HG03575 (cell line): ENCODE data around the gene CFAP107.

Experiments
- ATAC-seq: cut with Tn5 transposase; IDR thresholded peaks from one replicate; pipeline ENCODE4 v1.9.1; 2021; ENCODE audit not compliant: unreplicated experiment, insufficient number of reproducible peaks, low FRiP score; ENCODE audit errors: extremely low read depth

The CFAP107 gene

GRCh38 chr1:12734651-12735050 is 11.3 kb upstream of the CFAP107 start:
- ATAC-seq: no peak

GRCh38 chr1:12738934-12739333 is 7.1 kb upstream of the CFAP107 start:
- ATAC-seq: no peak

DNA sequence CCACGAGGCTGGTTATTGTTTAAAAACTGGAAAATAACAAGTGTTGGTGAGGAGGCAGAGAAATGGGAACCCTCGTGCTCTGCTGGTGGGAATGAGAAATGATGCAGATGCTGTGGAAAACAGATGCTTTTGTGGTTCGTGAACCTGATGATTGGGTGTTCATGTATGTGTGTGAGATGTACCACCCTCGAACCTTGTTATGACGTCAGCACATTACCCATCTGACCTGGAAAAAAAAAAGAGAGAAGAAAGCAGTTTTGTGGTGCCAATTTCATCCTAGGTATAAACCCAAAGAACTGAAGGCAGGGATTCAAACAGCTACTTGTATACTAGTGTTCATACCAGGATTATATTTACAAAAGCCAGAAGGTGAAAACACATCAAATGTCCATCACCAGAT is 6.4 kb upstream of the CFAP107 start:
- no peak for ATAC-seq

DNA sequence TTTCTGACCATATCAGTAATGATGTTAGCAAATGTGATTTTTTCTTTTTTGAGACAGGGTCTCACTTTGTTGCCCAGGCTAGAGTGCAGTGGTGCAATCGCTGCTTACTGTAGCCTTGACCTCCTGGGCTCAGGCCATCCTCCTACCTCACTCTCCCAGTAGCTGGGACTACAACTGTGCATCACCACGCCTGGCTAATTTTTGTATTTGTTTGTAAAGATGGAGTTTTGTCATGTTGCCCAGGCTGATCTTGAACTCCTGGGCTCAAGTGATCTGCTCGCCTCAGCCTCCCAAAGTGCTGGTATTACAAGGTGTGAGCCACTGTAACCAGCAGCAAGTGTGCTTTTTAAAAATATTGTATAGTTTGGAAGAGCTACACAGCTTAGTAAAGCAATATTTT is 4.1 kb upstream of the CFAP107 start:
- no peak for ATAC-seq

- ATAC-seq: no peak
Observed at GRCh38 chr1:12745126-12745991, 641 bp upstream of the CFAP107 start.

GRCh38 chr1:12748778-12749355 is 2.9 kb downstream of the CFAP107 start:
- ATAC-seq: no peak

DNA sequence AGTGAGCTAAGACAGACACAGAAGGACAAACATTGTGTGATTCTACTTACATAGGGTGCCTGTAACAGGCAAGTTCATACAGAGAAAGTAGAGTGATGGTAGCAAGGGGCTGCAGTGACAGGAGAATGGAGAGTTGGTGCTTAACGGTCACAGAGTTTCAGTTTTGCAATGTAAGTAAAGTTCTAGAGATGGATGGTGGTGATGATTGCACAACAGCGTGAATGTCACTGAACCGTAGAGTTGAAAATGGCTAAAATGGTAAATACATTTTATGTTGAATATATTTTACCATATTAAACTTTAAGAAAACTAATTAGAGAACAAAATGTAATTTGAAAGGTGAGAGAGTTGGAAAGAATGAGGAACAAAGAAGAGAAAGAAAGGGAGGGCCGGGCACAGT is 8.7 kb downstream of the CFAP107 start:
- ATAC-seq: no peak

GRCh38 chr1:12756273-12756672 is 10.3 kb downstream of the CFAP107 start:
- no peak for ATAC-seq

GRCh38 chr1:12756768-12757413 is 10.9 kb downstream of the CFAP107 start:
- no peak for ATAC-seq

DNA sequence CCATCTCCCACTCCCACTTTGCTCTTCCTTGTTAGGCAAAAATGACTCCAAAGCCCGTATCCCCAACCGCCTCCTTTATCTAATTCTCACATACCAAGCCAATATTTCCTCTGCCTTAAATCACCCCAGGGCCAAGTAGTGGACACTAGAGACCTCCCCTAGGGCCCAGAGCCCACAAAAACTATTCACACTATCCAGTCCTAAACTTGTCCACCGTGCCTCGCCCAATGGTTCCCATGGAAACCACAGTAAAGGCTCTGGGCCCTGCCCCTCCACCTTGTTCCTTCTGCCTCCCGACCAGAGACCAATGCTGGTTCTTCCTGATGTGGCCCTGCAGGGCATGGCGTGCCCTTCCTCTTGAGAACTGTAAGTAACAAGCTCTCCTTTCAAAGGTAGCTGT is 11.8 kb downstream of the CFAP107 start:
- ATAC-seq: no peak

- ATAC-seq: no peak
Observed at GRCh38 chr1:12760256-12760795, 14.3 kb downstream of the CFAP107 start.

DNA sequence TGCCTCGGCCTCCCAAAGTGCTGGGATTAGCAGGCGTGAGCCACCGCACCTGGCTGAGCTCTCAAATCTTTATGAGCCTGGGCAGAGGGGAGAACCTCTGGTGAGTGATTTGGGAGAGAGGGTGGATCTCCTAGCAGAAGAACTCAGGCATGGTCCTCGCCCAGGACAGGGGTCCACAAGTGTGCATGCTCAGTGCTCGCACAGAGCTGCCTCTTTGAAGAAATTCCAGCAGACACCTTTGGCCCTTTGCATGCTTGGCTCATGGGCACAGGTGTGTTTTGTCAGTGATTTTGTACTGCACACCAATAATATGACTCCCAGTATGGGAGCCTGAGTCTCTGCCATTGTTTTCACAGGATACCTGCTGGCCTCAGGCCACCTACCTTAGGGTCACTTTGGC is 15.8 kb downstream of the CFAP107 start:
- no peak for ATAC-seq

DNA sequence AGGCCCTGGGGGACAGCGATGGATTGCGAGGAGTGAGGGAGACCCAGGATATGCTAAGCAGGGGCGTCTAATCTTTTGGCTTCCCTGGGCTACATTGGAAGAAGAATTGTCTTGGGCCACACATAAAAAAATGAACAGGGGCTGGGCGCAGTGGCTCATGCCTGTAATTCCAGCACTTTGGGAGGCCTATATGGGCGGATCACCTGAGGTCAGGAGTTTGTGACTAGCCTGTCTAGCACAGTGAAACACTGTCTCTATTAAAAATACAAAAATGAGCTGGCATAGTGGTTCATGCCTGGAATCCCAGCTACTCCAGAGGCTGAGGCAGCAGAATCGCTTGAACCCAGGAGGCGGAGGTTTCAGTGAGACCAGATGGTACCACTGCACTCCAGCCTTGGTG is 16.8 kb downstream of the CFAP107 start:
- ATAC-seq: no peak

- ATAC-seq: no peak
Observed at GRCh38 chr1:12763479-12763878, 17.5 kb downstream of the CFAP107 start.

DNA sequence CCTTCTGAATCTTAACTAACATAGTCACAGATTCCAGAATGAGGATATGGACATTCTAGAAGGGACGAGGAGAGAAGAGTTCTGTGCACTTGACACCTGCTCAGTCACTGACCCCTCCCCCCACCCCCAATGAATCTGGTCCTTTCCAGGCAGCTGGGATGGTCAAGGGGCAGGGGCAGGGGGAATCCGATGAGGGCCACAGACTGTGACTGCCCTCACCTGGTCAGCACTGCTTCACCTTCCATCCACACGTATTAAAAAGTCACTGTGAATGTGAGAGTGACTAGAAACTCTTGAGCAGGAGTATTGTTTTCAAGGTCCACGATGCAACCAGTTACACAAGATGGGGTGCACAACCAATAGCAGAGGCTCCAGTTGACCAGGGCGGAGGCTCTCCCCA is 18.0 kb downstream of the CFAP107 start:
- no peak for ATAC-seq

GRCh38 chr1:12769031-12769430 is 23.0 kb downstream of the CFAP107 start:
- no peak for ATAC-seq

DNA sequence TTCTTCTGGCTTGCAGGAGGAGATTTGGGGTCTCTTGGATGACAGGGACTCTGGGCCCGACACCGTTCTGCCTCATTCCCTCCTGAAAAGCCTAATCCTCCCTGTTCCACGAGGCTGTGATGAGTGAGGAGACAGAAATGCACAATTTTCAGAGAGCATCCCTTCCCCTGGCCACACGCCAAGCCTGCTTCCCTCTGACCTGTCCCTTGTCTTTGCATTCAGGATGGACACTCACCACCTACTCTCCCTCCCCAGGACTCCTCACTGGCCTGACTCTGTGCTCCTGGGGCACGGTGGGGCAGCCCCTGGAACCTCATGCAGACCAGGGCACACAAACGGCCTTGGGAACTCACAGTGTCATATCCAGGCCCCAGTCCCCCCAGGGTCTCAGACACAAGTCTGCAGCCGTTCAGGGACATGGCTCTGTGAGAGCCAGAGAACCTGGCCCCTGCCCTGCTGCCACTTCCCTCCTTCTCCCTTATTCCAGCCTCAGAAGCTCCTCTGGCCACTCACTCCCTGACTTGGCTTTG is 24.0 kb downstream of the CFAP107 start:
- ATAC-seq: no peak

DNA sequence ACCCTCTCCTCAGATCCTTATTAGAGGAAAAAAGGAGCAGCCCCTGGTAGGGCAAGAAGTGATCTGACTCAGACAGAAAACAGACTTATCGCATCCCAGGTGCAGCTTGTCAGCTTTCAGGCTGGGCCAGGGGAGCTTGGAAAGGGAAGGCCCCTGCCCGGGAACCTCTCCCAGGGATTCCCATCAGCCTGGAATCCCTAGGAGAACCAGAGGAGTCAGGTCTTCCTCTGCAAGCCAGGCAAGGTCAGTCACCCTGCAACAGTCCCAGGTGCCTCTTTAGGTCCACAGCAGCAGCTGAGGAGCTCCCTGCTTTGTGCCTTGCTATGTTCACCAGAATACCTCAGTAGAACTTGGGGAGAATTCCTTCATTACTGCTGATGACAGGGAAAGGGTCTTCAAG is 24.6 kb downstream of the CFAP107 start:
- ATAC-seq: no peak

DNA sequence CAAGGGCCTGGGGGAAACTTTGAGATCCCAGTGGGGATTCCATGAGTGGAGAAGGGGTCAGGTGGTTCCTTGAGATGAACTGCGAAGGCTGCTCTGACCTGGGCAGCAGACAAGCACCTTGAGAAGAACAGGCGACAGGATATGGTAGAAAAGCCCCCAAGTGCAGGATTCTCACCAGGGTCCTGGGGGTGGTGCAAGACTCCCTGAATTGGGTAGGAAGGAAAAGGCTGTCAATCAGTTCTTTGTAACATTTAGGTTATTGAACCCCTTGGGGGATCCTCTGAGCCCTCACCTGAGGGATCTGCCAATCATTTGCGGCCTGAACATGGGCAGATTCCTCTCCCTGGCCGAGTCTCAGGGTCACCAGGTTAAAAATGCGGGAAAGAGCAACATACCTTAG is 25.2 kb downstream of the CFAP107 start:
- ATAC-seq: no peak

DNA sequence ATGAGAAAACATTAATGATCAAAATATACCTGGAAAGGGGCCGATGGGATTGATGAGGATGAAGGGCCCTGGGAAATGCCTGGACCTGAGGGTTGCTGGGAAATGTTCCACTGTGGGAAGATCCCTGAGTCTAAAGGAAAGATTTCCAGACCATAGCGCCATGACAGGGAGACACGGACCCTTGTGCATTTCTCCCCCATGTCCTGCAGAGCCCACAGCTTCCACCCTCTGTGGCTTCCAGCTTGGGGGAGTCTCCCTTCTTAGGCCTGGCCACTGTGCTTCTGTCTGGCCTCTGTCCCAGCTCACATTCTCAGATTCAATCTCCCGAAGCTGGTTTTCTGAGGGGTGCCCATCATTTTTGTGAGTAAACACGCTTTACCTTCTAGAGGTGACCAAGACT is 26.5 kb downstream of the CFAP107 start:
- ATAC-seq: no peak
